D341Med (cell line): ENCODE results near the gene TNS1.

Source experiments
- DNase-seq: peaks from one replicate; pipeline ENCODE4 v3.0.0; 2012; ENCODE audit warnings: low spot score

TNS1 gene

DNA sequence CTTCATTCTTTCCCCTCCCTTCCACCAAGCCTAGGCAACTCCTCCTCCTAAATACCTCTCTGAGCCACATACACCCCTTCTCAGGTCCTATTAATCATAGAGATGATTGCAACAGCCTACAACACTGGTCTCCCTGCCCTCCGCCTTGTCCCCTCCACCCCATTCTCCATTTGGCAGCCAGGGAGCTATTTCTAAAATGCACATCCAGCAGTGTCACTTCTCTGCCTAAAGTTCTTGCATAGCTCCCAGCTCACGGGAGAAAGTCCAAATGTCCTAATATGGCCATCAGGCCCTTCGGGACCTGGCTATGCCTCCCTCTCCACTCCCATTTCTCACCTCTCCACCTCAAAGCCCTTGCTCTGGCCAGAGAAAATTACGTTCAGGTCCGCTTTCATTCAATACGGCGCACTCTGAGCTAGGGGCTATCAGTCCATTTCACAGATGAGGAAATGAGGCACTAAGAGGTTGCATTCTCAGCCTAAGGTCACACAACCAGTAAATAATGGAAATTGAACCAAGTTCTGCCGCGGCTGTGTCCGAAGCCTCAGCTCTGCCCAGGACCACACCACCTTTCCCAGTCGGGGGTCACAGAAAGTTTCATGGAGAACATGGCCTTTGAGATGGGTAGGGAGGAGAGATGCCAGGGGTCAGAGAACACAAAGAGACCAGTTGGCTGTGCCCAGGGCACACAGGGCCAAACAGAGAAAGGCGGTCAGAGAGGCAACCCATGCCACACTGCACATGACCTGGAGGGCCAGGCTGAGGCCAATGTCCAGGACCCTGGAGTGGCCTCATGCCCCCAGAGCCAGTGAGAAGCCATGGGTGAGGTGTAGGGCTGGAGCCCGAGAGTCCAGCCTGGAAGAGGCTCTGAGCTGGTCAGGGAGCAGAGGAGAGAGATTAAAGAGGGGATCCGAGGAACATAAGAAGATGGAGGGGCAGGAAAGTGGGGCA lies 72.8 kb downstream of the TNS1 start:
- no peak for DNase-seq

DNA sequence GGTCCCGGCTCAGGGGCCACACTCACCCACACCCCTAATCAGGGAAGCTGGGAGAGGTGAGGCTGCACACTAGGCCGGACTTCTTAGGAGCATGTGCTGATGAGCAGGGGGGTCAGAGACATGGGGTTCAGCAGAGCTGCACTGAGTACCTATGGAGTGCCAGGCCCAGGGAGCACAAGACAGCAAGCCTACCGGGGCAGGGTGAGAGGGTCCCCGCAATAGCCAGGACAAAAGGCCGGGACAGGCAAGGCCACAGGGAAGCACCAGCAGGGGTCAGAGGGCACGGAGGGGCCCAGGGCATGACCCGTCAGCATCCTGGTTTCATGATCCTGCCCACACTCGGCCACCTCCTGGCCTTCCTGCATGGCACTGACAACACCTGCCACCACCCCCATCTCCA lies 73.5 kb downstream of the TNS1 start:
- no peak for DNase-seq

DNA sequence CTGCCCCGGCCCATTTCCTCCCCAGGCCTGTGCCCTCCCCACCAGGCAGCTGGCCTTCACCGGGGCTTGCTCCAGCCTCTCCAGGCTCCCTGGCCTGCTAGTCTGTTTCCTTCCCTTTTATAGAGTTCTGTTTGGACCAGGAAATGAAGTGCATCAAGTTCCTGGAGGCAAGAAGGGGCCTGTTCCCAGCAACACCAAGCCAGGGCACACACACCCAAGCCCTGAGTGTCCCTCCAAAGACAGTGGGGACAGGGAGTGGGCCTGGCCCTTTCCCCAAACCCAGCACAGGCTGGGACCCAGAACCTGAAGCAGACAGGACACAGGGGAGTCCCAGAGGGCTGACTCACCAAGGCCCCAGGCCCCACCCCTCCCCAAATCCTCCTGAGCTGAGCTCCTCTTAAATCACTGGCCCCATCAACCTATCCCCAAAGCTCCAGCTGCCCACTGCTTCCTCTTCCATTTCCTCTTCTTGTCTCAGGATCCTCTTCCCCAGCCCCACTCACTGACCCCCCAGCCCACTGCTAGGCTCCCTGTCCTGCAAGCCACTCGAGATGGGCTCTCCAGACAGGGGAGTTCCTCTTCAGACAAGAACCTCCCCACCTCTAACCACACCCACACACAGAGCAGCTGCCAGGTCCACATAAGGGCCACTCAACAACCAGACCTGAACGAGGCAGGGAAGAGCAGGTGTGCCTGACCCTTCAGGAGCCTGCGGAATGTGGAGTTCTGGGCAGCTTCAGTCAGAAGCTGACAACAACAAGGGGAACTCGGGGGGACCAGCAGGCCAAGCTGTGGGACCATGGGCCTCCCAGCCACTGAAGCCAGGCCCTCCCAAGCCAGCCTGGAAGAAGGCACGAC lies 74.2 kb downstream of the TNS1 start:
- no peak for DNase-seq

DNA sequence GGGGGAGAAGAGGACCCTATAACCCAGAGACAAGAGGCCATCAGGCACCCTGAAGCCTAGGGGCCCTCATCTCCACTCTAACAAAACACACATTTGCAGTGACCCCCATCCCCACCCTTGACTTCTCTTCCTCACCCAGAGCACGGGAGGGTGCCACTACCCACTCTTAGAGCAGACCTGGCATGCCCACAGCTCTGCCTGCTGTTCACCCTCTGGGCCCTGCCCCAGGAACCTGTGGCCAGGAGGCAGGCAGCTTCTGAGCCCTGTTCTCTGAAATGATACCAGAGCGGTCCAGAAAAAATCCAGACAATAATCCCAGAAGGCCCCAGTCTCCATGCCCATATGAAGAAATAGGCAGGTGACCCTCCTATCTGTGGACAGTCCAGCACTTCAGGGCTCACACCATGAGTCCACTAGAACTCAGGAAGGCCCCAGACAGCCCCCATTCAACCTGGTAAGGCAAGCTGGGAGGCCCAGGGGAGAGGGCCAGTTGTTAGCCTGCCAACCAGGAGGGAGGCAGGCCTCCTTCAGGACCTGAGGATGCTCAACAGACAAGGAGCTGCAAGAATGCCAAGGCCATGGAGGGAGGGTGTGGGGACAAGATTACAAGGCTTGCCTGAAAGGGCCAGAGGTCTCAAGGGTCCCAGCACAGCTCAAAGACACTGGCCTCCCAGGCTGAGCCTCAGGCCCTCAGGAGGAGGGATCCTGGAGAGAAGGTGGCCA lies 75.0 kb downstream of the TNS1 start:
- no peak for DNase-seq

DNA sequence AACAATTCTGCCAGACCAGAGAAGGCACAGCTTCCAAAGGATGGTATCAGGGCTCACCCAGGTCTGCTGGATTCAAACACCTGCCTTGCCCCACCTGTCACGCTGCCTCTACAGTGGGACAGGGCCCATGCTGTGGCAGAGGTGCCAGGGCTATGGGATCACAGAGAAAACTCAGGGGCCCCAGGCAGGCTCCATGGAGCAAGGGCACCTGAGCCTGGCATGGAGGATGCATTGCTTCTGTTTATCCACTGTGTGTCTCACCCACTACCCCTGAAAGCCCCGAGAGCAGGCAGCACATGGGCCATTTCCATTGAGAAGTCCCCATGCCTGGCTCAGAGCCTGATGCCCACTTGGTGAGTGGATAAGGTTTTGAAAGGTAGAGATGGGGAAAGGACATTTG lies 76.0 kb downstream of the TNS1 start:
- no peak for DNase-seq

DNA sequence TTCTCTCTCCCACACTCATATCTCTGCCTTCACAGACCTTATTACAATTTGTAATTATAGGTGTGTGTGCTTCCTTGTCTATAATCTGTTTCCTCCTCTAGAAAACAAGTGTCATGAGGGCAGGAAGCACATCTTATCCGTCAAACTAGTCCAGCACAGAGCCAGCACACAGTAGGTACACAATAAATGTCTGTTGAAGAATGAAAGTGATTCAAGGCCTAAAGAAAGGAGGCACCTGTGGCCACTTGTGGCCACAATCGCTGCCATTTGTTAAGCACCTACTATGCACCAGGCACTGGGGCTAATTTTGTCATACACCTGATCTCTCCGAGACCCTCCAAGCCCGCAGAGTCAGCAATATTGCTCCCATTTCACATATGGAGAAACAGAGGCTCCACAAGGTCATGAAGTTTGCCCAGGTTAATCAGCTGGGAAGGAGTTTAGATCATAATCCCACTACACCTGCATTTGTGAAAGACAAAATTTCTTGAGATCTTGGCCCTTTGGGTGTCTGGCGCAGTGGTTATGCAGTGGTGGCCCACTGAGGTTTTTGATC lies 78.4 kb downstream of the TNS1 start:
- DNase-seq, result no peak

DNA sequence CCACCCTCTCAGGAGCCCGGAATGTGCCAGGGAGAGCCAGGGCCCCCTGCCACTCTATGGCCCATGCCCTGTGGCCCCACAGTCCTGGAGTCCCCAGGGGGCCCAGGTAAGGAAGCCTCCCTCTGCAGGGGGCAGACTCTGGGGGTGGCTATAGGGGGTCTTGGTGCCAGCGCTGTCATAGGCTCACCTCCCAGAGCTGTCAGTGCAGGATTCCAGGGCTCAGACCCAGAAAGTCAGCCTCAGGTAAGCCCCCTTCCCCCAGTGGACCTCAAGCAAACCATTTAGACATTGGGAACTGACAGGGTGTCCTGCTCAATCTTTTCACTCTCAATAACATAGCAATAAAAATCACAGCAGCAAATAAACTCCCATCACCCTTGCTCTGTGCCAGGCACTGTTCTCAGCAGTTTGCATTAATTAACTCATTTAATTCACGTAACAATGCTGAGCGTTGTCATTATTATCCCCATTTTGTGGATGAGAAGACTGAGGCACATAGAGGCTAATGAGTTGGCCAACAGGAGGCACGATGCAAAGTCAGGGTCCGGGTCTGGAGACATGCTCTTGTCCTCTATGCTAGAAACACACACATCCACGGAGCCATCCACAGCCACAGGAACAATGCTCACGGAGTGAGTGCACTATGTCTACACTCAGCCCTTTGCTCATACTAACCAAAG lies 79.6 kb downstream of the TNS1 start:
- DNase-seq, result no peak

DNA sequence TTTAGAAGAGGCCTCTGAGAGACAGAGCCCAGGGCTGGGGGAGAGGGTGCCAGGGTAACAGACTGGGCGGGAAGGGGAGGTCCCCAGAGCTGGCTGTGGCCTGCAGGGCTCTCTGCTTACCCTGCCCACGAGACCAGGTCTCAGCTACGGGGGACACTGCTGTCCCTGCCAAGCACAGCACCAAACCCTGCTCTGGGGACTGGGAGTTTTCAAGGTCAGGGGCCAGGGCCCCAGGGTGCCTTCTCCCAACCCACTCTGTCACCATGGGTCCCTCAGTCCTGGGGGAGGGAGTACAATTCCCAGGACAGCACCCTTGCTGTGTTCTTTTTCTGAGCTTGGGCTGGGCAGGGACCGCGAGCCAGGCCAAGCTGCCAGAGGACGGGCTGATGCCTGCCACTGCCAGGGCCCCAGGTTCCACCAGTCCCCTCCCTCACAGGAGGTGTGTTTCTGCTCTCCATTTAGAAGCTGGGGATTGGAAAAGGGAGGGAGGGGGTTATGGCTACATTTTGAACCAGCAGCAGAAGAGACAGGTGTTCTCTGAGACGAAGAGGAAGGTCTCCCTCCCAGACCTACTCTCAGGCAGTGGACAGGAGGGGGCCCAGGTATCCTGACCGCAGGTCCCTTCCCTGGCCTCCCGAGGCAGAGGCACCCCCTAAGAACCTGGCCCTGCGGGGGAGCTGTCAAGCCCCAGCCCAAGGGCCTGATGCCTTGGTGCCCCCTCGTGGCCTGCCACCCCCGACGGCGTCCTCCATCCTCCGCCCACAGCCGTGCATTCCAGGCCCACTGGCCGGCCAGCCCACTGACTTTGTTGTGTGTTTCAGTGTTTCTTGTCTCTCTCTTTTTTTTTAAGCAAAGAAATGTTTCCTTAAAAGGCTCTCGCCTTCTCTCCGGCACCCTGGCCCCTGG lies 80.4 kb downstream of the TNS1 start:
- no peak for DNase-seq

DNA sequence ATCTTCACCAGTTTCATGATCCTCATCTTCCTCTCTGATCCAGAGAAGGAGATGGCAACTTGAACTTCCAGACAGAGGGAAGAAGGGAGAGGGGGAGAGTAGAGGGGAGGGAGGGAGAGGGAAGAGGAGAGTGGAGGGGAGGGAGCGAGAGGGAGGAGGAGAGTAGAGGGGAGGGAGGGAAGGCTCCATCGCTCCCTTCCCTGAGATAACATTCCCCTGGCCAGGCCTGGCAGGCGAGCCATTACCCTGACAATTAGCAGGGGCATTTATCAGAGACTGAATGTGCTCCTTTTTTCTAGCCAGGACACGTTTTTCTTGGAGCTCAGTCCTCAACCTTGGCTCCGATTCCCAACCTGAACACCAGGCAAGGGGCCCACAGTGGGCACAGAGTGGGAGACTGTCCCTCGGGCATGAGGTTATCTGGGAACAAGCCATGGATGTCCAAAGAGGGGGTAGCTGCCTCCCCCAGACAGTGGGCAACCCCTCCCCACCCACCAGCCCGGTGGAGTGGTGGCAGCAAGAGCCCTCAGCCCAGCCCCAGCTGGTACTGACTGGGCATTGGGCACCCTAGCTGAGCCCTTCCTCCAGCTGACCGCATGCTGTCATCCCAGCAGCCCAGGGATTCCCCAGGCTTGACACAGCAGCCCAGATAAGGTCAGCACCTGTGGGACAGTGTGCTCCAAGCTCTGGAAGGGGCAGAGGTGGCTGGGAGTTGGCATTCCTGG lies 81.8 kb downstream of the TNS1 start:
- DNase-seq, result no peak

DNA sequence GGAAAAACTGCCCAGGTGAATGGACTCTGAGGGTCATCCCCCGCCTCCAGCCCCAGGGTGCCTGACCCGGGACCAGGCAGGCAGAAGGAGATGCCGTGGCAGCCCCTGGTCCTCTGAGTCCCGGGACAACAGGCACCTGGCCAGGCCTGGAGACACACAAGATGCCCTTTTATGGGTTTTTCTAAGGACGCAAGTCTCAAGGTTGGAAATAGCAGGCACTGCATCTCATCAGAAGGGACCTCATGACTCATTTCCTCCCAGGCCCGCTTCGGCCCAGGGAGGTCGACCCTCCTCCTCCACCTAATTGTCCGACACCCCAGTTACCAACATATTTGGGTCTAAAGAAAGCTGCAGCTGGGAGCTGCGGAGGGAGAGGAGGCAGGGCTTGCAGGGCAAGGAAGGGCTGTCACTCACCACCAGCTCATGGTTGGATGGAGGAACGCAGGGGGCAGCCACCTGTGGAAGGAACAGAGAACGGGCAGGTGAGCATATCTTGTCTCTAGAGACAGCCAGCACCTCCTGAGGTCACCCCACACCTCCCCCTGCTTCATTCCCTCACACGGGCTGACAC lies 82.9 kb downstream of the TNS1 start:
- no peak for DNase-seq

DNA sequence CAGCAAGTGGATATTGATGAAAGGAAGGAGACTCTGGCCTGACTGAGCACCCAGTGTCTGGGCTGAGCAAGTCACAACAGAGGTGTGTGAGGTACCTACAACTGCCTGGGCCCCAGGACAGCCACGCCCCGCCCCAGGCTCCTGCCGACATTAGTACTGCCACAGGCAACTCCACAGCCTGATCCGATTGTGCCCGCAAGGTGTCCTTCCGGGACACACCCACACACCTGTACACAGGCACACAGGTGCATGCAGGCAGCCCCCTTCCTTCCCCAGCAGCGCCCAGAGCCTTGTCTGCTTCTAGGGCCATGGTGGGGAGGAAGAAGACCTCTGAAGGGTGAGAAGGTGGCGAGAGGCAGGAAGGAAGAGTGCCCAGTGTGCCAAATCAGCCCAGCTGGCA lies 83.6 kb downstream of the TNS1 start:
- DNase-seq, result no peak

DNA sequence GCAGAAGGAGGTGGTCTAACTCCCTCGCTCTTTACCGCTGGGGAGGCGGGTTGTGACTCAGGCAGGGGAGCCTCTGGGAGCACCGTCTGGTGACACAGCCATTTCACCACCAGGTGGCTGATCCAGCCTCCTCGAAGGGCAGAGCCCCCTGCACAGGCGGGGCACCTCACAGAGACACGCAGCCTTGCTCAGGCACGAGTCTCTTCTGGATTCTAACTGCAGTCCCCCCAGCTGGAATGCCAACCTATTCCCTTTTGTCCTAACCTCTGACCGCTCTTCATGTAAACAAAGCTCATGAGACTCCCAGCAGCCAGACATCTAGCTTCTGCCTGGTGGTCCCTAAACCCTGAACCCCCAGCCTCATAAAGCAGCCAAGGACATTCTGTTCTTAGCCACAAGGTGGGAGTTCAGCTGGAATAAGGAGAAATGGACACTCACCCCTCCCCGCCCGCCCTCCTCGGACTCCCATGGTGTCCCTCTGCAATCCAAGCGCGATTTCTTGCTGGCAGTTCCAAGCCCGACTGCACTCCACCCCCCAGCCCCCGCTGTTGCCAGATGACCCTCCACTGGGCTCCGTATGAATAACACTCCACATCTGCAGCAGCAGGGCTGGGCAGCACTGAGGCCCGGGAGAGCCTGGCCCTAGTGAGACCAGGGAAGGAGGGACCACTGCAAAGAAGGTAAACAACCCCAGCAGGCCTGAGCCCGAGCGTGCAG lies 84.3 kb downstream of the TNS1 start:
- DNase-seq, result no peak

DNA sequence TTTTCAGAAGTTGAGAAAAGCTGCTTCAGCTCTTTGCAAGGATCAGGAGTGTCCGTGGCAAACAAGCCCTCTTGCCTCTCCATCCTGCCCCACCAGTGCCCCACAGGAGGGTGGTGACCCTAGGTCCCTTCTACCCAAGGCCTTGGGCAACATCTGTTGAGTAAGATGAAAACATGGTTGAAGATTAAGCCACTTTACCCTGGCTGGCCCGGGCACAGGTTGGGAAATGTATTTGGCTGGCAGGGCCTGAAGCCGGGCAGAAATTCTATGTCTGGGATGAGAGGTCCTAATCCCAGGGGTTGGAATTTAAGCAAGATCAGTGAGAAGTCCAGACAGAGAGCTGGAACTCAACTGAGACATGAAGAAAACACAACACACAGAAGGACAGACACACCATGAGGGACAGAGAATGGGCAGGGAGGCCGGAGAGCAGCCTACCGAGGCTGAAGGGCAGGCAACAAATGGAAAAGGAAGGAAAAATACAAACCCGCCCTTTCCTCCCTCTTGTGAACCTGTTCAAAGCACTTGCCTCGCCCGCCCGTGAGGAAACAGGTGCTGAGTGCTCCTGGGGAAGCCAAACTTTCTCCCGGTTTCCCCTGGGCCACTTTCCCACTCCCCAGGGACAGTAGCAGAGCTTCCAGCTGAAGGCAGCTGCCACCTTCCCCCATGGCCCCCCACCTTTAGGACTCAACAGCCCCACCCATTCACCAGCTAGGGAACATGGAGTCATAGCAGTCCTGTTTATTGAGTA lies 86.1 kb downstream of the TNS1 start:
- DNase-seq, result no peak

DNA sequence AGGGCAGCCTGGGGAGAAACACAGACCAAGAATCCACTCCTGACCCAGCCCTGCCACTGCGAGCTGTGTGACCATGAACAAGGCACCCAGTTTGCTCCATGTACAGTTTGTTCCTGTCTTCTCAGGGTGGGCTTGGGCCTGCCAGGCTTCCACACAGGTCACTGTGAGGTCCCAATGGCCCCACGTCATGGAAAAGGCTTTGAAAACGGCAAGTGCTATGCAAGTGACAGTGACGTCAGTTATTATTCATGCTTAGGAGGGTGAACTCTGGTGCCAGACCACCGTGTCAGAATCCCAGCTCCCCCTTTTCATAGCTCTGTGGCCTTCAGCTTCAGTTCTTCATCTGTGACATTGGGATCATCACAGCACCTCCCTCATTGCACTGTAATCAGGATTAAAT lies 87.1 kb downstream of the TNS1 start:
- no peak for DNase-seq

DNA sequence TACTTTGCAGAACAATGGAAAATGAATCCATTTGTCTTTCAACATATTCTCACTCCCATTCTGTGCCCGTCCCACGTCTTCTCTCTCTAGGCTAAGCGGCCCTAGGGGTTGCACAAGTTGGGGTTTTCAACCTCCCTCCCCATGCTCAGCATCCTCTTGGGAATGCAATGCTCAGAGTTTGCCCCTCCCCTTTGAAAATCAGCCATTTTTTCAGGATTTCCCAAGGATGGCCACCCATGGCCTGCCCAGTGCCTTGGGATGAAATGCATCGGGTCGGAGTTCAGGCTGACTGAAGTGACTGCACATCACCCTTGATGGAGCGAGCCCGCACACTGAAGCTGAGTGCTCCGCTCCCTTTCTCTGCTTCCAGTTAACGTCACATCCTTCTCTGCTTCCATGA lies 87.9 kb downstream of the TNS1 start:
- no peak for DNase-seq

DNA sequence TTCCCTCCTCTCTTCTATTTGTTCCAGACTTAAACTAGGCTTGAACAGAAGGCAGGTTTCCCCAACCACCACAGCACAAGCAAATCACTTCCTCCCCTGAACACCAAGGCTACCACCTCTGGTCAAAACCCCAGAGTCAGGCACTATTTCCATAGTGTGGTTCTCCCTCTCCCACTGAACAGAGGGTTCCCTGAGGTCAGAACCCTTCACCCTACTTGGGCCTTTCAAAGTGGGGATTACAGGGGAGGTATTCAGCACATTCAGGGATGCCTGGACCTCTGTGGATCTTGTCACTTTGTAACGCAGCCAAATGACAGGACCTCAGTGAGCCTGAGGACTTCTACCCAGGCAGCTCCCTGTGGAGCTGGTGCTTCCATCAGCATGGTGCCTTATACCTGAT lies 88.7 kb downstream of the TNS1 start:
- DNase-seq, result no peak

DNA sequence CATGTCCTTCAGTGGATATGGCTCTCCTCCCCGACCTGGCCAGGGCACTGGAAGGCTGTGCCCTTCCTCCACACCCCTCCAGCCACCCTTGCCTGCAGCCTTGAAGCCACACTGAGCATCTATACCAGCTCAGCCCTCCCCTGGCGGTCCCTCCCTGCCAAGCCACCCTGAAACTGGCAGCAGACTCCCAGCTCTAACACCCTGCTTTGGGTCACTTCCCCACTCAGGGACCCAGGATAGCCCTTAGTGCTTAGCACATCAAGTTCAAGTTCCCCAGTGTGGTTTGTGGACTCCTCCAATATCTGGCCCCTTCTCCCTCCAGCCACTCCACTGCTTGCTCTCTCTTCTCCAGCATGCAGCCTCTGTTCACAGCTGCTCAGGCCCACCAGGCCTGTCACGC lies 89.4 kb downstream of the TNS1 start:
- no peak for DNase-seq
